Ecto neural progenitor cell (in vitro differentiated cells): ENCODE measurements around the gene NCOA7.
"Not testable (repeated sequence)": the region's sequence is repeated elsewhere in the genome, so short reads cannot be mapped to it uniquely, and the experiment has no call there.

ENCODE experiments used
- DNase-seq: peaks from one replicate; pipeline ENCODE4 v3.0.0-alpha.2; 2018; ENCODE audit warnings: low spot score

NCOA7 gene

DNA sequence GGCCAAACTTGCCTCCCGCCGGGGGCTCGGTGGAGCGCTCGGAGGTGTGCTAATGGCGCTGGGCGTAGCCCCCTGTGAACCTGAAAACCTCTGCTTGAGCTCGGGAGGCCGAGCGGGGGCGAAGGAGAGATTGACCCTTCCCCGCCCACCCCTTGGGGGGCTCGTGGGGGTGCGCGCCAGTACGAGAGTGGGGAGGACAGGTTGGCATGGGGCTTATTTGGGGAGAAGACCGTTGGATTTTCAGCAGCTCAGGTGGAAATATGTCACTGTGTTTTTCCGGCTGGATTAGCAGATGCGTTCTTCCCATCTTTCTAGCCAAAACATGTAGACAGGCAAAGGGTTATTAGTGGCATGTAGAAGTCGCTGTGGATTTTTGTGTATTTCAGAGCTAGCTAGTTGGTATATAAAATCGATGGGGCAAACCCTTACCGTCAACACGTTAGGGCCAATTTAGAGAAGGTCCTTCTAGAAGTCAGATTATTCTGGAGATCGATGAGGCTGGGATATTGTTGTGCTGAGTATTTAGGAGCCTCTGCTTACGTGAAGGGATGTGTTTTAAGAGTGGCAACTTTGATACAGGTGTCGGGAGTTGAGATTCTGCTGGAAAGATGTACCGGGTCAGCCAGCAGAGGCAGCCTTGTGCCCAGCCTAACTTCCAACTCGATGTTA lies 525 bp downstream of the NCOA7 start:
- no peak for DNase-seq

GRCh38 chr6:125791820-125792165 lies 1.0 kb downstream of the NCOA7 start:
- DNase-seq = no peak

- no peak for DNase-seq
Measured at GRCh38 chr6:125792172-125792571, 1.4 kb downstream of the NCOA7 start.

- no peak for DNase-seq
Measured at GRCh38 chr6:125792680-125793079, 1.9 kb downstream of the NCOA7 start.

- no peak for DNase-seq
Measured at GRCh38 chr6:125793280-125793679, 2.5 kb downstream of the NCOA7 start.

DNA sequence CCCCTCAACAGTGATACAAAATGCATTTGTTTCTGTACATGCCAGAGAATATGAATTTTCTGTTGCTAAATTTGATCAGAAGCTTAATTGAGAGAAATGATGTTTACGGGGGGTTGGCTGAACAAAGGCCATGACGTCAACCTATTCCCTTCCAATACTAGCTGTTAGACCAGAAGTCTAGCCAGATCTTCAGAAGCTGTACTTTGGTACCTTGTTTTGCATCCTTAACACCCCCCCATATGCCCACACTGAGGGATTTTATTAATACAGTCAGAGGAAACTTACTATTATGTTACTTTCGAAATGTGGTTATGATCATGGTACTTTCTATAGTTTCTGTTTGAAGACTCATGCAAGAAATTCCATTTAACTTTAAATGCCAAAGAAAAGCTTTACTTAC lies 3.1 kb downstream of the NCOA7 start:
- no peak for DNase-seq

DNA sequence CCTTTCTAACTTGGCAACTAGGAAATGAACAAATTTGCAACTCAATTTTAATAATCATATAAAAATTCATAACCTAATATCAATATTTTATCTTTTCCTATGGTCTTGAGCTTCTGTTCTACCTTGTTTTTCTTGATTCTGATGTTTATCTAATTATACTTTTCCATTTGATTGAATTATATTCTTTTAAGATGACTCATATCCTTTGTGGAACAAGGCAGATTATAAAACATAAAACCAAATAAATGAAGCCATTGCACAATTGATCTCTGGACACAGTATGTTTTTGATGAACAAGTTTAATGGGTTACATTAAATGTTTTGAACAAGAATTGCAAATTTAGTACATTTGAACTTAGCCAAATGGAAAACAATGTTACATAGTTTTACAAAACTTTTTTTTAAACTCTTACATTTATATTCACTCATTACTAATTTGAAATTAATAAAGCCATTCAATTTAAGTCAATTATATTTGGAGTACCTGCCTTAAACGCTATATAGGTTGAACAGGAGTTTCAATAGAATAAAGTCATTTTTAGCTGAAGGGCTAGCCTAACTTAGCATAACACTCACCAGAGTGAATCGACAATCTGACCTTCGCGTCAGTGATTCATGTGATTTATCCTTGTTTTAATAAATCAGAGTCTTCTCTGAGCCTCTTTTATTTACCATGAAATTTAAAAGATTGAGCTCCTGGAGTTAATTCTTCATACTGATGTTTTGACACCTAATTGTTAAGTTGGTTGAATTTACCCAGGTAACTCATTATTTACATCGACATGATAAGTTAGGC lies 3.8 kb downstream of the NCOA7 start:
- DNase-seq = no peak

DNA sequence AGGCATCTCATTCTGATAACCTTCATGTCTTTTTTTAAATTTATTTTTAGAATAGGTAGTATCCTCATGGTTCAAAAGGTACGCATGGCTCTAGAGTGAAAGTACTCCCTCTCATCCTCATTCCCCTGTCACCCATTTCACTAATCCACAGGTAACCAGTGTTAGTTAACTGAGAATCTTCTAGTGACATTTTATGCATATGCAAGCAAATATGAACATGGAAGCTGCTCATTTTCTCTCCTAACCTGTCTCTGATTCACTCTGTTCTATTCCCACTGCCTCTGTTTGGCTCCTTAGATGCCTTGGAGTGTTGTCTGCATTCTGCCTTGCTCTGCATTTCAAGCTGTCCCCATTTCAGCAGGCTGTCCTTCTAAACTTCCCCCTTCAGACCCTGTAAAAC lies 4.5 kb downstream of the NCOA7 start:
- no peak for DNase-seq

DNA sequence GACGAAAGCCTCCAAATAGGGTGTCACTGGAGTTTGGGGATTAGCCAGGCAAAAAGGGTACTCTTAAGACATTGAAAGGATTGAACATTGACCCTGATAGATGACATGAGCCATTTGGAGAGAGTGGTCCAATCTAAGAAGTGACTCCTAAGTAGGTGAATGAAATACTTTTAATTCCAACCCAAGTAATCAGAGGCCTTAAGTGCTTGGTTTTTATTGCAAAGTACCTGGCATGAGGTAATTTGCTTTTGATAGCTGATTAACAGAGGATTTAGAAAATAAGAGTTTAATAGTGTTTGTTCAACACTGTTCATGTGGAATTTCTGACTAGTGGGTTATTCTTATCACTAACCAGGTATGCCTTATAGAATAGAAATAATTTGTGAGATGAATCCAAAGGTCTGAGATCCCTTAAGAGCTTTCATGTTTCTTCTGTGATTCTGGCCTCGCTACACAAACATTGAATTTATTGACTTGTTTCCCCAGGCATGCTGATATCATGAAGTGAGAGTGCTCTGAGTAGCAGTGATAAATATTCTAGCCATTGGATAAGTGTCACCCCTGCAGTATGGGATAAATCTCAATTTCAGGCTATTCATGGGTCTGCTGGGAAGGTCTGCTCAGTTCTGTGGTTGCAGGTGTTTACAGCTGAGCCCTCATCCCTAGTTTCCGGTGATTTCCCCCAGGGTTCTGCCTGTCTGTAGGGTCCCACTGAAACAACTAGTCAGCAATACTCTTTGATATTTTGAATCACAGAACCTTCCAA lies 6.5 kb downstream of the NCOA7 start:
- no peak for DNase-seq

DNA sequence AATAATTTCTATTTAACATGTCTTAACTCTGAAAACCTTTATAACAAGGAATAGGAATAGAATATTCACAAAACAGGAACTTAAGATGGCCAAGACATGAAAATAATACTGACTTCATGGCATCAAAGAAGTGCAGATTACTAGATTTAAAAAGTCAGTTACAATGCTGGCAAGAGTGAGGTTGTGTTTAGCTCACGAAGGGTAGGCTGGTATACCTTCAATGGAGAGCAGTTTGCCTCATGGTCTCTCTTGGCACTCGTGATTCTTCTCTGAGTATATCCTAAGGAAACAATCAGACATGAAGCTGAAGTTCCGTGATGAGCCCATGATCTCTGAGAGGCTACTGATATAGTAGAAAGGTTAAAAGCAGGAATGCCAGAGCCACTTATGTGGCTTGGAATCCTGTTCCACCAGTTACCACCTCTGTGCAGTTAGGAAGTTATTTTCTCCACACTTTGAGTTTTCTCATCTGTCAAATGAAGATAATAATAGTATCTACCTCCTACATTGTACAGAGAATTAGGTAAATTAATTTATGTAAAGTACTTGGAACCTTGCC lies 7.2 kb downstream of the NCOA7 start:
- no peak for DNase-seq

DNA sequence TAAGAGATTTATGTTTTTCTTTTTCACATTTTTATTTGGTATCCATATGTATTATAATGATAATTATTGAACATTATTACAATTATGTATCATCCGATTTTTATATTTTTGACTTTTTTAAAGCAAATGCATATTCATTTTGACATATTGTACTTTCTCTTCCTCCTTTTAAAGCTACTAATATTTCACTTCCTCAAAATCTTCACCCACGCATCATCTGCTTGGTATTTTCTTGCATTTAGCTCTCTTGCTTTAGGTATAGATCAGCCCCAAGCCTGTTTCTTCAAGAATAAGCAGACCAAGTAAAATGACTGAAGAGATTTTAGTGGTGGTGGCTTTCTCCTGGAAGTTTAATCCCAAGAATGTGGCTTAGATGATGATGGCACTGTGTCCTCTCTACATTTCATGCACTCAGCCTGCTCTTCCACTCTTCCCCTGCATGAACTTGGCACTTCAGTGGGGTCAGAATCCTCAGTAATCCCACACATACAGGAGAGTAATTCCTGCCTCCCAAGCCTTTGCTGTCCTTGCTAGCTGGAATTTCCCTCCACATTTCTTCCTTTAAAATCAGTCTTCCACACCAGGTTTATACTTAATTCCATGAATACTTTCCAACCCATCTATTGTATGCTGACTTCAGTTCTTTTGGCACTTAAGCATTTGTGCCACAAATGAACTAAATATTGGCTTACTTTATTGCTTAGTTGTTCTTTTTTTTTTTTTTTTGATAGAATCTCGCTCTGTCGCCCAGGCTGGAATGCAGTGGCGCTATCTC lies 8.2 kb downstream of the NCOA7 start:
- no peak for DNase-seq

DNA sequence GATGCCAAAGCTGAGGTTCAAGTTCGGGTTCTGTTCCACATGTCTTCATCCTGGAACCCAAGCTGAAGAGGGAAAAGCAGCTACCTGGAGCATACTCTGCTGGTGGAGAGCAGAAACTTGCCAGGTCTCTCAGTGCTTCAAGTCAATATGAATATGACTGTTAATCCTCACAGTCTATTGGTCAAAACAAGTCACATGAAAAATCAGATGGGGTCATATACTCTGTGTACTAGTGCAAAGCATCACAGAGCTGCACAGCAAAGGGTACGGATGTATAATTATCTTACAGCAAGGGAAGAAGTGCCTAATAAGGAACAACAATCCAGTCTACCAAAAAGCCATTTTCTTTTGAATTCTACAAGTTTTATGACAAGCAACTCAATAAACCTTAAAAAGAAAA lies 11.6 kb downstream of the NCOA7 start:
- no peak for DNase-seq

DNA sequence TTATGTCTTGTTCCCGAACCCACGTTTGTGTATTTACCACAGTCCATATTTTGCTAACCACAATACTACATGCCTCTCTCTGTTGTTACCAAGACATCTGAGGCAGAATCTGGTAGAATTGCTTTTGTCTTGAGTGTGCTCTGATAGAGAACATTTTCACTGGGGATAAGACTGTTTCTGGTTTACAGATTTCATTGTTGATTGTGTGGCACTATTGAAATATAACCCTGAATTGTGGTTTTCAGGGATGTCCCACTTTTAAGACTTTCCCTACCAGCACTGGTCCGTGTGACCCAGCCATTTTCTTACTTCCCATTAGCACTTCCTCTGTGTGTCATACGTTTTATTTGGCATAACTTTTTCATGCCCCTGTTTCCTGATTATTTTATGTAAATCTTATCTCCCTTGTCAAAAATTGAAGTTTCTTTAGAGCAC lies 12.2 kb downstream of the NCOA7 start:
- no peak for DNase-seq

GRCh38 chr6:125804264-125804663 lies 13.5 kb downstream of the NCOA7 start:
- DNase-seq = no peak

DNA sequence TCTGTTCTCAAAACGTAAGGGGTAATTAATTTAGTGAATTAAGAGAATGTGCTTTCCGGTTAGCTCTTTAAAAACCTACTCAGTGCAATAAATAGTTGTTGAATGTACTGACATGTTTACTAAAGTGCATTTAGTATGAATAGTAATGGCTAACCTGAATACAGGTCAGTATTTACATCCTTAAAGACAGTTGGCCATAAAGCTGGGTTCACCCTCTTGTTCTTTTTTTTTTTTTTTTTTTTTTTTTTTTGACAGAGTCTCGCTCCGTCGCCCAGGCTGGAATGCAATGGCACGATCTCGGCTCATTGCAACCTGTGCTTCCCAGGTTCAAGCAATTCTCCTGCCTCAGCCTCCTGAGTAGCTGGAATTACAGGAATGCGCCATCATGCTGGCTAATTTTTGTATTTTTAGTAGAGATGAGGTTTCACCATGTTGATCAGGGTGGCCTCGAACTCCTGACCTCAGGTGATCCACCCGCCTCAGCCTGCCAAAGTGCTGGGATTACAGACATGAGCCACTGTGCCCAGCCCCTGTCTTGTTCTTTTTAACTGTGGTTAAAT lies 14.2 kb downstream of the NCOA7 start:
- DNase-seq = not testable (repeated sequence)

- no peak for DNase-seq
Measured at GRCh38 chr6:125806813-125807212, 16.1 kb downstream of the NCOA7 start.

GRCh38 chr6:125807293-125807692 lies 16.5 kb downstream of the NCOA7 start:
- no peak for DNase-seq

DNA sequence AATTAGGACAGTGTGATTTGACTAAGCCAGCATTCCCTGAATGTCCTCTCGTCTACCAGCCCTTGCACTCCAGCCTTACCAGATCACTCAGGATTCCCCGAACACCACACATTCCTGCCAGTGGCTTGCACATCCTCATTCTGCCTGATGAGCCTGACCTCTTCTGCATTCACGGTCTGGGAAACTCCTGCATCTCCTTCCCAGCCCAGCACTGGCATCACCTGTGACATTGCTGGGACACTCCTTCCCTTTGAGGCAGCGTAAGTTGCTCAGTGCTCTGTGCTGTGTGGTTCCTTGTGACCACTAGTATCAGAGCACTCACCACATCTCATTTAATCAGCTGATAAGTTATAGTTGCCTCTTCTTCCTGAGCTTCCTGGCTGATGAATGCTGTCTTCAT lies 17.3 kb downstream of the NCOA7 start:
- no peak for DNase-seq

- no peak for DNase-seq
Measured at GRCh38 chr6:125808591-125808990, 17.8 kb downstream of the NCOA7 start.

DNA sequence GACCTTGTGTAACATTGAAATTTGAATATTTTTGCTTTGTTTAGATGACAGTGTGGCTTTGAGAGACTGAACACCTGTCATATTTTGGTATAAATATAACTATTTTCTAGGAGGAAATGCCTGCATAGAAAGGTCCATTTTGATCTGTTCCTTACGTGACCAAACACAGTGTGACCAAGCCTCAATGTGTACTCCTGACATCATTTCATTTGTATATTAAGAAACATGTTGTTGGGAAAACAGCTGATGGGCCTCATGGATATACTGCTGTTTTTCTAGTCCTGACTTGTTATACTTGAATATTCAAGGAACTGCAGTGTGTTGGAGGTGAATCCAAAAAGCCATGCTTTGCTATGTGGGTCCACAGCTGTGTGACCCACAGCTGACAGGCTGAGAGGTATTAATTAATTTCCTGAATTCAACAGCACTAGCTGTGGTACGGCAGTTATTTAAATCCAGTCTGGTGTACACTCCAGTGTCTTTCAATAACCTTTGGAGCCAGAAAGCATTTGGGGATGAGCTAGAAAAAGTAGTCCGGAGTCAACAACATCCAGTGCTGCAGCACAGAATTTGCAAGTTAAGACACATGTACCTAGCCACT lies 18.9 kb downstream of the NCOA7 start:
- no peak for DNase-seq

DNA sequence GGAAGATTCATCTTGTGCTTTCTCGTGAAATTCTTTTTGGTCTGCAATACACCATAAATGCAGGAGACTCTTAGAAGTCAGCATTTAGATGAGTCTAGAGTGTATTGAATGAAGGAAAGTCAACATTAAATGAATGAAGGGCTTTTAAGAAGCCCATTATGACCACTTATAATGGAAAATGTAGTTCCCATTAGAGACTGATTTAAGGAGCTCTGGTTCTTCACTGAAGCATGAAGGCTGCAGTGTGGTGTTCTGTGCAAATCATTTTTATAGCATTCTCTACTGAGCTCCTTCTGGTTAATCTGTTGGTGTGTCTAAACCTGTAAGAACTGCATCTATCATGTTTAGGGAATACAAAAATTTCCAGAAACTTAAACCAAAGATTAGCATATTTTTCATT lies 19.7 kb downstream of the NCOA7 start:
- DNase-seq = no peak
